Upper lobe of right lung (tissue), 1 donor: ENCODE results near the gene PRKN. TPM values are rescaled to one million over a fixed set of nuclear protein-coding genes. Genes with fewer than 3 reads are reported as not detected.

Source experiments
- ATAC-seq: fragments of 200-7000 bp; cut with Tn5 transposase; one replicate; pipeline ENCODE4 v1.9.1; 2020; ENCODE audit warnings: mild to moderate bottlenecking, moderate library complexity
- DNase-seq: peaks from one replicate; pipeline ENCODE4 v3.0.0-alpha.2; 2020
- H3K27ac ChIP-seq: fragments of 200-600 bp; one replicate; pipeline ENCODE4 v1.8.0; 2022
- H3K27me3 ChIP-seq: fragments of 200-600 bp; one replicate; pipeline ENCODE4 v1.8.0; 2022; ENCODE audit warnings: mild to moderate bottlenecking
- H3K36me3 ChIP-seq: fragments of 200-600 bp; one replicate; pipeline ENCODE4 v1.8.0; 2022
- H3K4me1 ChIP-seq: fragments of 200-600 bp; one replicate; pipeline ENCODE4 v1.8.0; 2022
- H3K4me3 ChIP-seq: fragments of 200-600 bp; one replicate; pipeline ENCODE4 v1.8.0; 2022; ENCODE audit warnings: mild to moderate bottlenecking
- H3K9me3 ChIP-seq: fragments of 200-600 bp; one replicate; pipeline ENCODE4 v1.8.0; 2022
- CTCF ChIP-seq: fragments of 200-600 bp; IDR thresholded peaks from one replicate; pipeline ENCODE4 v1.8.0; 2022; ENCODE audit warnings: antibody characterized with exemption
- intact Hi-C: fragments of 100-400 bp; cut with DNase I; formaldehyde crosslinking; loops from one replicate; pipeline ENCODE4 v1.11.0; 2022
- long read RNA-seq: library from polyadenylated mRNA; unstranded; transcript quantifications from one replicate; pipeline ENCODE4 v2.0.0, GENCODE V29; 2021
- total RNA-seq: library from RNA; stranded (reverse); fragmentation: NEBNext Ultra II Directional; extraction: Animal tissue kit (Norgen Biotek cat#: 25700); gene quantifications from one replicate; pipeline ENCODE4 v1.2.1, GENCODE V29; 2021
- donor health status: DM: no; HTN: yes; CAD: no; lungs with severe emphysema.

The PRKN gene
- total RNA-seq: 2.7 TPM
- long read RNA-seq, partial matches to known transcripts: 0 of 5 reads
- long read RNA-seq, other reads (novel, unspliced or antisense): 5 of 5 reads

- Histone ChIP-seq H3K4me1 (no peaks in the 10 kb centered on the region), H3K4me3 (peak within 1 kb of the TSS; percentile 87), H3K36me3 (no peaks in the 10 kb centered on the region), H3K27me3 (no peaks in the 10 kb centered on the region), H3K27ac (peak within 1 kb of the TSS; percentile 88), H3K9me3 (no peaks in the 10 kb centered on the region)
- ATAC-seq (peak; percentile 99), DNase-seq (peak; percentile 100)
- no peak for TF ChIP-seq CTCF
- intact Hi-C loops: no loop called here
Measured at GRCh38 chr6:162727322-162728182, at the start of gene PRKN, which contains the start of gene PACRG. TSS of gene PRKN (minus strand) at chr6:162727766. TSS of gene PACRG (plus strand) at chr6:162727974.

GRCh38 chr6:162777091-162777490 lies 49.5 kb upstream of the PRKN start:
- intact Hi-C loops: no loop called here
- Histone ChIP-seq H3K4me3 (no peak overlapping the region), H3K27me3 (no peaks in the 10 kb centered on the region), H3K27ac (no peak overlapping the region), H3K4me1 (no peaks in the 10 kb centered on the region), H3K36me3 (no peaks in the 10 kb centered on the region), H3K9me3 (peaks cover 8% of the 10 kb centered on the region)
- DNase-seq: no peak
- no peak for ATAC-seq
- no peak for TF ChIP-seq CTCF

- Histone ChIP-seq H3K4me3 (no peak overlapping the region), H3K36me3 (no peaks in the 10 kb centered on the region), H3K9me3 (no peaks in the 10 kb centered on the region), H3K4me1 (no peaks in the 10 kb centered on the region), H3K27ac (no peak overlapping the region), H3K27me3 (no peaks in the 10 kb centered on the region)
- intact Hi-C loops: no loop called here
- no peak for DNase-seq
- no peak for ATAC-seq
- TF ChIP-seq CTCF: no peak
Measured at GRCh38 chr6:162773996-162774395, 46.4 kb upstream of the PRKN start.

GRCh38 chr6:162772466-162772865 lies 44.9 kb upstream of the PRKN start:
- Histone ChIP-seq H3K9me3 (no peaks in the 10 kb centered on the region), H3K36me3 (no peaks in the 10 kb centered on the region), H3K27me3 (no peaks in the 10 kb centered on the region), H3K4me3 (no peak overlapping the region), H3K4me1 (no peaks in the 10 kb centered on the region), H3K27ac (no peak overlapping the region)
- TF ChIP-seq CTCF: no peak
- intact Hi-C loops: no loop called here
- ATAC-seq (no peak), DNase-seq (no peak)

- H3K4me1 ChIP-seq: no peaks in the 10 kb centered on the region
Measured at GRCh38 chr6:162770955-162771354, 43.4 kb upstream of the PRKN start.

More at GRCh38 chr6:162770955-162771354, 43.4 kb upstream of the PRKN start:
- Histone ChIP-seq H3K9me3 (no peaks in the 10 kb centered on the region), H3K27me3 (no peaks in the 10 kb centered on the region), H3K27ac (no peak overlapping the region), H3K36me3 (no peaks in the 10 kb centered on the region), H3K4me3 (no peak overlapping the region)
- DNase-seq (no peak), ATAC-seq (no peak)
- no peak for TF ChIP-seq CTCF
- intact Hi-C loops: no loop called here
